ENCODE measurements around the gene ANKRD2. TPM values are rescaled to one million over a fixed set of nuclear protein-coding genes. Genes with fewer than 3 reads are reported as not detected.

ANKRD2 gene
- total and polyA plus RNA-seq, 2 donors (not counting 3 experiments of a cell fraction or from before 2014, with no cell fraction given): 1.6 to 1.8 TPM

- H3K9me3 ChIP-seq (replicated peaks; ENCODE audit: control insufficient read depth, insufficient read depth, low read length): no peaks in the 10 kb centered on the region
- H2AFZ ChIP-seq (ENCODE audit: low read depth, low read length): no peak overlapping the region
- no TSS peak for BruUV-seq (replicated peaks)
- H3K79me2 ChIP-seq (ENCODE audit: control insufficient read depth, insufficient read depth, low read length): peaks cover 2% of the 10 kb centered on the region
- peaks cover 0 to 2% of the 10 kb centered on the region in 2 experiments for H3K36me3 ChIP-seq (ENCODE audit: control insufficient read depth in 2 of 2, extremely low read depth in 1 of 2, insufficient read depth in 2 of 2, low read length in 2 of 2)
- dilution Hi-C loops (cut with MboI; ENCODE audit: extremely low pct_ligation_motif_present, low sequenced_read_pairs) (no loop called here), intact Hi-C loops (cut with micrococcal nuclease) (loop anchor here (1.0 kb wide), 2 partner anchors 20 to 78 kb away; no protein-coding TSS in a partner anchor)
- H3K27ac ChIP-seq (ENCODE audit: insufficient read depth, low read depth, low read length): no peak overlapping the region
- POLR2A ChIA-PET: interaction anchor here (0.6 to 1.4 kb wide), 2 partner anchors 9 to 35 kb away, joined by 3 read pairs; partner anchors contain the start of gene UBTD1
- TF ChIP-seq CTCF (IDR thresholded peaks at IDR 0.05; ENCODE audit: extremely low read depth in 1 of 2, insufficient read depth in 1 of 2, low read depth in 1 of 2, low read length in 2 of 2) (no peak), EZH2 (IDR thresholded peaks at IDR 0.05; ENCODE audit: borderline replicate concordance, low read depth, low read length, severe bottlenecking) (no peak), POLR2A (IDR thresholded peaks at IDR 0.05; ENCODE audit: low read depth, low read length) (no peak)
- H3K4me3 ChIP-seq (replicated peaks in 1 of 3; ENCODE audit: insufficient read depth in 1 of 3, low read depth in 1 of 3, low read length in 3 of 3): no peak overlapping the region
- H4K20me1 ChIP-seq (replicated peaks; ENCODE audit: control insufficient read depth, extremely low read depth, insufficient read depth, low read length): no peaks in the 10 kb centered on the region
- no peaks in the 10 kb centered on the region for H3K27me3 ChIP-seq (ENCODE audit: control insufficient read depth in 2 of 2, insufficient read depth in 2 of 2, low read length in 2 of 2)
- no peak overlapping the region for H3K9ac ChIP-seq (replicated peaks; ENCODE audit: extremely low read depth, insufficient read depth, low read length)
- DNase-seq (ENCODE audit: low read depth, low spot score) (no peak), FAIRE-seq (no peak)
- no peak overlapping the region for H3K4me2 ChIP-seq (ENCODE audit: insufficient read depth, low read length)
- CTCF ChIA-PET: interaction anchor here (0.8 to 4.4 kb wide), 32 partner anchors 8 to 79 kb away, joined by 3 to 159 read pairs (median 6); partner anchors contain the start of genes ANKRD2 and UBTD1
- no peaks in the 10 kb centered on the region for H3K9me1 ChIP-seq (replicated peaks; ENCODE audit: control insufficient read depth, extremely low read depth, insufficient read depth, low read length)
- peaks cover 5% of the 10 kb centered on the region for H3K4me1 ChIP-seq (ENCODE audit: control insufficient read depth, extremely low read depth, insufficient read depth, low read length)
Measured at GRCh38 chr10:97533888-97534287, 38.7 kb upstream of the ANKRD2 start.

- no TSS peak for BruUV-seq (replicated peaks)
- H3K9ac ChIP-seq (replicated peaks; ENCODE audit: extremely low read depth, insufficient read depth, low read length): no peak overlapping the region
- H3K9me1 ChIP-seq (replicated peaks; ENCODE audit: control insufficient read depth, extremely low read depth, insufficient read depth, low read length): no peaks in the 10 kb centered on the region
- dilution Hi-C loops (cut with MboI; ENCODE audit: extremely low pct_ligation_motif_present, low sequenced_read_pairs): no loop called here
- no peak overlapping the region for H3K27ac ChIP-seq (ENCODE audit: insufficient read depth, low read depth, low read length)
- H3K79me2 ChIP-seq (ENCODE audit: control insufficient read depth, insufficient read depth, low read length): peaks cover 2% of the 10 kb centered on the region
- ChIA-PET CTCF (interaction anchor here (0.6 to 4.4 kb wide), 35 partner anchors 10 to 78 kb away, joined by 3 to 159 read pairs (median 5); partner anchors contain the start of genes ANKRD2 and UBTD1), POLR2A (interaction anchor here (0.5 to 1.4 kb wide), 2 partner anchors 9 to 36 kb away, joined by 3 read pairs; partner anchors contain the start of gene UBTD1)
- H3K4me1 ChIP-seq (ENCODE audit: control insufficient read depth, extremely low read depth, insufficient read depth, low read length): peaks cover 9% of the 10 kb centered on the region
- no peaks in the 10 kb centered on the region for H4K20me1 ChIP-seq (replicated peaks; ENCODE audit: control insufficient read depth, extremely low read depth, insufficient read depth, low read length)
- no peaks in the 10 kb centered on the region for H3K9me3 ChIP-seq (replicated peaks; ENCODE audit: control insufficient read depth, insufficient read depth, low read length)
- TF ChIP-seq, protein P1, sequence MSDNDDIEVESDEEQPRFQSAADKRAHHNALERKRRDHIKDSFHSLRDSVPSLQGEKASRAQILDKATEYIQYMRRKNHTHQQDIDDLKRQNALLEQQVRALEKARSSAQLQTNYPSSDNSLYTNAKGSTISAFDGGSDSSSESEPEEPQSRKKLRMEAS (IDR thresholded peaks at IDR 0.05; ENCODE audit: insufficient read depth, insufficient read length): no peak
- peak; percentile 64 to 82 for TF ChIP-seq CTCF (IDR thresholded peaks at IDR 0.05; ENCODE audit: extremely low read depth in 1 of 2, insufficient read depth in 1 of 2, low read depth in 1 of 2, low read length in 2 of 2)
- FAIRE-seq (peak; percentile 81), DNase-seq (ENCODE audit: low read depth, low spot score) (peak; percentile 55)
- no peaks in the 10 kb centered on the region for H3K36me3 ChIP-seq (ENCODE audit: control insufficient read depth in 2 of 2, extremely low read depth in 1 of 2, insufficient read depth in 2 of 2, low read length in 2 of 2)
- H2AFZ ChIP-seq (ENCODE audit: low read depth, low read length): peak overlapping the region; percentile 14
- H3K4me3 ChIP-seq (replicated peaks in 1 of 3; ENCODE audit: insufficient read depth in 1 of 3, low read depth in 1 of 3, low read length in 3 of 3): no peak overlapping the region
- H3K27me3 ChIP-seq (ENCODE audit: control insufficient read depth in 2 of 2, insufficient read depth in 2 of 2, low read length in 2 of 2): no peaks in the 10 kb centered on the region
- H3K4me2 ChIP-seq (ENCODE audit: insufficient read depth, low read length): no peak overlapping the region
- intact Hi-C loops (cut with micrococcal nuclease): loop anchor here (1.0 kb wide), 1 partner anchor 19 kb away; no protein-coding TSS in a partner anchor
Measured at GRCh38 chr10:97534746-97535367, 37.7 kb upstream of the ANKRD2 start.

All from endothelial cell of umbilical vein (primary cell).